ENCODE measurements around the gene ZNF33A.

DNA sequence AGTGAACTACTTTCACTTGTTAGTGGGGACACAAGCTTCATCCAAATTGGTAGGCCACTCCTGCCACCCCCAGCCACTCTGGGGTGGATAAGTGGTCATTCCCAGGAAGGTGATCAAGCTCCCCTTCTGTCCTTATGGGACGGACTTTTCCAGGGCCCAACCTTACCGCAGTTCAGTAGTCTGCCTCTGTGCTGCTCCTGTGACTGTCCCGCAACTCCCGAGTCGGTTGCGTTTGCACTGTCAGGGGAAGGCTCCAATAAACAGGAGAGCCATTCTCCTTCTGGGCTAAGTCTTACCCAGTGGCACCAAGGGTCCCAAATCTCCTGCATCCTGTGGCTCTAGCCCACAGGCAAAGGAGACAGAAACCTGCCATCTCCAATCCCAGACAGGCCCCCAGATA lies 7.4 kb upstream of the ZNF33A start:
- no peak for TF ChIP-seq POLR2A (IDR thresholded peaks at IDR 0.05)
- TF ChIP-seq EP300 (IDR thresholded peaks at IDR 0.05) = no peak
- TF ChIP-seq, protein P1, sequence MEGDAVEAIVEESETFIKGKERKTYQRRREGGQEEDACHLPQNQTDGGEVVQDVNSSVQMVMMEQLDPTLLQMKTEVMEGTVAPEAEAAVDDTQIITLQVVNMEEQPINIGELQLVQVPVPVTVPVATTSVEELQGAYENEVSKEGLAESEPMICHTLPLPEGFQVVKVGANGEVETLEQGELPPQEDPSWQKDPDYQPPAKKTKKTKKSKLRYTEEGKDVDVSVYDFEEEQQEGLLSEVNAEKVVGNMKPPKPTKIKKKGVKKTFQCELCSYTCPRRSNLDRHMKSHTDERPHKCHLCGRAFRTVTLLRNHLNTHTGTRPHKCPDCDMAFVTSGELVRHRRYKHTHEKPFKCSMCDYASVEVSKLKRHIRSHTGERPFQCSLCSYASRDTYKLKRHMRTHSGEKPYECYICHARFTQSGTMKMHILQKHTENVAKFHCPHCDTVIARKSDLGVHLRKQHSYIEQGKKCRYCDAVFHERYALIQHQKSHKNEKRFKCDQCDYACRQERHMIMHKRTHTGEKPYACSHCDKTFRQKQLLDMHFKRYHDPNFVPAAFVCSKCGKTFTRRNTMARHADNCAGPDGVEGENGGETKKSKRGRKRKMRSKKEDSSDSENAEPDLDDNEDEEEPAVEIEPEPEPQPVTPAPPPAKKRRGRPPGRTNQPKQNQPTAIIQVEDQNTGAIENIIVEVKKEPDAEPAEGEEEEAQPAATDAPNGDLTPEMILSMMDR (IDR thresholded peaks at IDR 0.05) = no peak
